Measurements from ENCODE around the gene PTBP1. TPM values are rescaled to one million over a fixed set of nuclear protein-coding genes. Genes with fewer than 3 reads are reported as not detected.

PTBP1 gene
- total and polyA plus RNA-seq, 9 of the 15 experiments (the other 6 are each of a cell fraction or from before 2014, with no cell fraction given) = 14.0 to 759 (median 234) TPM

GRCh38 chr19:751501-752341, 45.5 kb upstream of the PTBP1 start (continued):
- TF ChIP-seq CHD7 (IDR thresholded peaks at IDR 0.05; ENCODE audit: low read depth, low read length) = no peak
- no peak for TF ChIP-seq ZNF253 (CRISPR knock-in tag; conservative IDR thresholded peaks at IDR 0.05)
- TF ChIP-seq BDP1 (IDR thresholded peaks at IDR 0.05; ENCODE audit: insufficient read depth, insufficient read length) = no peak
- peak; percentile 37; the same call in 1 of the 2 replicates for TF ChIP-seq ATF3 (IDR thresholded peaks at IDR 0.05)
- no peak for TF ChIP-seq ATF3 (CRISPR knock-in tag; conservative IDR thresholded peaks at IDR 0.05)
- no peak for TF ChIP-seq ZNF324 (CRISPR knock-in tag; IDR thresholded peaks at IDR 0.05)
- peak; percentile 14; the same call in 1 of the 2 replicates for TF ChIP-seq VEZF1 (CRISPR knock-in tag; IDR thresholded peaks at IDR 0.05)
- peak; percentile 67; the same call in 1 of the 2 replicates for TF ChIP-seq ZNF436 (CRISPR knock-in tag; IDR thresholded peaks at IDR 0.05)
- peak; percentile 70 to 73; a peak in 3 of 4 replicates for TF ChIP-seq KDM1A (IDR thresholded peaks at IDR 0.05)
- TF ChIP-seq ZC3H4 (CRISPR knock-in tag; IDR thresholded peaks at IDR 0.05; ENCODE audit: borderline replicate concordance) = no peak
- TF ChIP-seq HDAC2 (IDR thresholded peaks at IDR 0.05) = 0 out of 2 replicates have a peak, but pooled peaks have one; percentile 37

All from K562 (cell line).